A549 (cell line): ENCODE data around the gene EXOSC3. TPM values are rescaled to one million over a fixed set of nuclear protein-coding genes. Genes with fewer than 3 reads are reported as not detected.

ENCODE experiments used
- BHLHE40 ChIP-seq: IDR thresholded peaks from 2 replicates; pipeline ENCODE4 v1.6.1; 2012; ENCODE audit warnings: low read depth, low read length, inconsistent platforms
- CBX2 ChIP-seq: fragments of 200-600 bp; sonication (generic); IDR thresholded peaks from 2 replicates; pipeline ENCODE4 v1.6.1; 2016; ENCODE audit warnings: low read depth, mild to moderate bottlenecking, borderline replicate concordance
- CBX8 ChIP-seq: fragments of 200-600 bp; sonication (generic); IDR thresholded peaks from 2 replicates; pipeline ENCODE4 v1.6.1; 2016
- CEBPB ChIP-seq, 2 experiments: fragments of >200 bp in 1 of 2; sonication (Bioruptor Twin) in 1 of 2; formaldehyde crosslinking in 1 of 2; IDR thresholded peaks; 2 replicates each; pipeline ENCODE4 v1.6.1; 2012 to 2016
- CHD4 ChIP-seq: fragments of 200-600 bp; sonication (generic); IDR thresholded peaks from 2 replicates; pipeline ENCODE4 v1.6.1; 2016; ENCODE audit warnings: antibody characterized with exemption, mild to moderate bottlenecking, borderline replicate concordance
- EHF ChIP-seq: fragments of 250-450 bp; sonication (Bioruptor Pico); IDR thresholded peaks from 2 replicates; pipeline ENCODE4 v1.5.0; 2020; ENCODE audit warnings: mild to moderate bottlenecking
- GATA3 ChIP-seq: IDR thresholded peaks from 2 replicates; pipeline ENCODE4 v1.6.1; 2012; ENCODE audit warnings: borderline replicate concordance
- HDAC2 ChIP-seq: fragments of 200-600 bp; sonication (generic); IDR thresholded peaks from 2 replicates; pipeline ENCODE4 v1.6.1; 2016
- HEYL ChIP-seq: fragments of 250-450 bp; sonication (Bioruptor Pico); IDR thresholded peaks from 2 replicates; pipeline ENCODE4 v1.8.0; 2021; ENCODE audit warnings: mild to moderate bottlenecking, moderate library complexity
- HOXB5 ChIP-seq: fragments of 250-450 bp; sonication (Bioruptor Pico); IDR thresholded peaks from 2 replicates; pipeline ENCODE4 v1.5.0; 2020; ENCODE audit warnings: mild to moderate bottlenecking, moderate library complexity
- JUN ChIP-seq, 2 experiments: fragments of >200 bp; sonication (Bioruptor Twin); formaldehyde crosslinking; IDR thresholded peaks; 2 replicates in 1 of 2; 3 replicates in 1 of 2; pipeline ENCODE4 v1.6.1; 2016 to 2017
- JUNB ChIP-seq: fragments of >200 bp; sonication (Bioruptor Twin); formaldehyde crosslinking; IDR thresholded peaks from 2 replicates; pipeline ENCODE4 v1.6.1; 2016
- KDM1A ChIP-seq: fragments of 200-600 bp; sonication (generic); IDR thresholded peaks from 2 replicates; pipeline ENCODE4 v1.6.1; 2016; ENCODE audit warnings: low read depth, mild to moderate bottlenecking
- MAZ ChIP-seq: fragments of 150-350 bp; IDR thresholded peaks from 2 replicates; pipeline ENCODE4 v1.6.1; 2014; ENCODE audit warnings: antibody characterized with exemption, low read depth, low read length, borderline replicate concordance
- NPAS2 ChIP-seq: fragments of 250-450 bp; sonication (Bioruptor Pico); IDR thresholded peaks from 2 replicates; pipeline ENCODE4 v1.8.0; 2022; ENCODE audit warnings: mild to moderate bottlenecking, moderate library complexity, borderline replicate concordance
- NR3C1 ChIP-seq: fragments of >200 bp; sonication (Bioruptor Twin); formaldehyde crosslinking; IDR thresholded peaks from 3 replicates; pipeline ENCODE4 v1.6.1; 2017
- RAD21 ChIP-seq, 2 experiments: fragments of >200 bp in 1 of 2; sonication (Bioruptor Twin) in 1 of 2; formaldehyde crosslinking in 1 of 2; IDR thresholded peaks in 1 of 2; conservative IDR thresholded peaks in 1 of 2; 2 replicates in 1 of 2; 3 replicates in 1 of 2; pipeline ENCODE4 v1.6.1; 2012 to 2018; ENCODE audit warnings: inconsistent platforms in 1 of 2
- RNF2 ChIP-seq: fragments of 200-600 bp; sonication (generic); IDR thresholded peaks from 2 replicates; pipeline ENCODE4 v1.6.1; 2016; ENCODE audit warnings: low read depth, mild to moderate bottlenecking, antibody characterized with exemption, moderate library complexity, borderline replicate concordance
- TP53 ChIP-seq: fragments of 250-450 bp; sonication (Bioruptor Pico); IDR thresholded peaks from 2 replicates; pipeline ENCODE4 v1.5.0; 2021; ENCODE audit warnings: mild to moderate bottlenecking, moderate library complexity
- ZNF302 ChIP-seq: fragments of 250-450 bp; sonication (Bioruptor Pico); IDR thresholded peaks from 2 replicates; pipeline ENCODE4 v1.9.0; 2021; ENCODE audit warnings: inconsistent platforms, mild to moderate bottlenecking, moderate library complexity
- ZSCAN20 ChIP-seq: fragments of 250-450 bp; sonication (Bioruptor Pico); IDR thresholded peaks from 2 replicates; pipeline ENCODE4 v1.8.0; 2022; ENCODE audit warnings: mild to moderate bottlenecking, moderate library complexity
- polyA plus RNA-seq, 4 experiments: library from polyadenylated mRNA; depleted of rRNA in 3 of 4; stranded (reverse); fragments of >200 nt; fragmentation: RNase III in 1 of 4; extraction: RNeasy Plus Mini Kit Qiagen cat#74134 plus additional on column Dnase treatment in 1 of 4; gene quantifications; 2 replicates in 3 of 4; 3 replicates in 1 of 4; pipeline ENCODE4 v1.2.3, GENCODE V29; 2011 to 2017
- TF ChIP-seq, protein P1 (sequence below): fragments of >200 bp; sonication (Bioruptor Twin); formaldehyde crosslinking; IDR thresholded peaks from 2 replicates; pipeline ENCODE4 v1.6.1; 2016
- TF ChIP-seq, protein P2 (sequence below): fragments of 250-450 bp; sonication (Bioruptor Pico); IDR thresholded peaks from 2 replicates; pipeline ENCODE4 v1.5.0; 2020; ENCODE audit warnings: low read depth, mild to moderate bottlenecking, moderate library complexity
- TF ChIP-seq, protein P3 (sequence below): fragments of 450-650 bp; IDR thresholded peaks from 2 replicates; pipeline ENCODE4 v1.6.1; 2014; ENCODE audit warnings: antibody characterized with exemption
- TF ChIP-seq, protein P4 (sequence below): fragments of 150-350 bp; IDR thresholded peaks from 2 replicates; pipeline ENCODE4 v1.6.1; 2014; ENCODE audit warnings: low read depth, mild to moderate bottlenecking, low read length
- TF ChIP-seq, protein P5 (sequence below): fragments of >200 bp; sonication (Bioruptor Twin); formaldehyde crosslinking; IDR thresholded peaks from 3 replicates; pipeline ENCODE4 v1.5.1; 2016

The EXOSC3 gene
- polyA plus RNA-seq, 2 of the 4 experiments (the other 2 are of a cell fraction): 63.2 to 72.4 TPM

DNA sequence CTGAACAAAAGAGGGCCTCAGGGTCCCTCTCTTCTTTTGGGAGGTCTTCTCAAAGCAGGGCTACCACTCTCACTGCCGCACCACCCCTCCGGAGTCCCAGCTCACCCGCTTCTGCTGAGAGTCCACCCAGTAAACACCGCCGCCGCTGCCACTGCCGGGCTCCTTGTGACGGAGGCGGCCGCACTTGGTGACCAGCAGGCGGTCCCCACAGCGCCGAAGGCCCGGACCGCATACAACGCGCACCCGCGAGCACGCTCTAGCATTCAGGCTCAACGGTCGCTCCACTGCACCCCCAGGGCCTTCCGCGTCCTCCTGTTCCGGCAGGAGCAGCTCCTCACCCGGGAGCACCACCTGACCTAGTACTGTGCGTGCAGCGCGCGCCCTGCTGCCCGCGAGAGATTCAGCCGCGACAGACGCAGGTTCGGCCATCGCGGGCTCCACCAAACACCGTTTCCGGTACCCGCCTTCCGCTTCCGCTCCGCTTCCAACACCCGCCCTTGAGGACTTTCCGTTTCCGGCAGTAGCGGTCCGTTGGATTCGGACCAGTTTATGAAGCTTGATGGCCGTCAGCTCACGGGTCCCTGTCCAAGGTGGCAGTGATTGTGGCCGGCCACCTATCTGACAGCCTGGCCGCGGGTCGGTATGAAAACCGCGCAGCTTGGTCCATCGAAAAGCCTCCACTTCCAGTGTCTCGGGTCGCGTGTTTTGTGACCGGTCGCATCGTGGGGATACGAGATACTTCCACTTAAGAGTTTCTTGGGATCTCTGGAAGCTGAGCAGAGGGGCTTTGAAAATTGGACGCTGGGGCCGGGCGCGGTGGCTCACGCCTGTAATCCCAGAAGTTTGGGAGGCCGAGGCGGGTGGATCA, at the start of gene EXOSC3 (continued):
- TF ChIP-seq, protein P1, sequence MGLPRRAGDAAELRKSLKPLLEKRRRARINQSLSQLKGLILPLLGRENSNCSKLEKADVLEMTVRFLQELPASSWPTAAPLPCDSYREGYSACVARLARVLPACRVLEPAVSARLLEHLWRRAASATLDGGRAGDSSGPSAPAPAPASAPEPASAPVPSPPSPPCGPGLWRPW: no peak
- no peak for TF ChIP-seq CBX8
- no peak; the same call in 1 of the 2 replicates for TF ChIP-seq CHD4
- no peak for TF ChIP-seq NPAS2 (CRISPR knock-in tag)
- no peak for TF ChIP-seq MAZ
- TF ChIP-seq, protein P2, sequence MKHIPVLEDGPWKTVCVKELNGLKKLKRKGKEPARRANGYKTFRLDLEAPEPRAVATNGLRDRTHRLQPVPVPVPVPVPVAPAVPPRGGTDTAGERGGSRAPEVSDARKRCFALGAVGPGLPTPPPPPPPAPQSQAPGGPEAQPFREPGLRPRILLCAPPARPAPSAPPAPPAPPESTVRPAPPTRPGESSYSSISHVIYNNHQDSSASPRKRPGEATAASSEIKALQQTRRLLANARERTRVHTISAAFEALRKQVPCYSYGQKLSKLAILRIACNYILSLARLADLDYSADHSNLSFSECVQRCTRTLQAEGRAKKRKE (CRISPR knock-in tag): no peak
- TF ChIP-seq ZSCAN20 (CRISPR knock-in tag): no peak
- TF ChIP-seq CBX2: no peak
- TF ChIP-seq, protein P3, sequence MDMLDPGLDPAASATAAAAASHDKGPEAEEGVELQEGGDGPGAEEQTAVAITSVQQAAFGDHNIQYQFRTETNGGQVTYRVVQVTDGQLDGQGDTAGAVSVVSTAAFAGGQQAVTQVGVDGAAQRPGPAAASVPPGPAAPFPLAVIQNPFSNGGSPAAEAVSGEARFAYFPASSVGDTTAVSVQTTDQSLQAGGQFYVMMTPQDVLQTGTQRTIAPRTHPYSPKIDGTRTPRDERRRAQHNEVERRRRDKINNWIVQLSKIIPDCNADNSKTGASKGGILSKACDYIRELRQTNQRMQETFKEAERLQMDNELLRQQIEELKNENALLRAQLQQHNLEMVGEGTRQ: peak; percentile 3; the same call in 1 of the 2 replicates
- TF ChIP-seq JUN (IDR thresholded peaks at IDR 0.05): peak; percentile 53 to 93; a peak in 4 of 5 replicates
- no peak for TF ChIP-seq NR3C1
- TF ChIP-seq HOXB5 (CRISPR knock-in tag): no peak
- TF ChIP-seq, protein P4, sequence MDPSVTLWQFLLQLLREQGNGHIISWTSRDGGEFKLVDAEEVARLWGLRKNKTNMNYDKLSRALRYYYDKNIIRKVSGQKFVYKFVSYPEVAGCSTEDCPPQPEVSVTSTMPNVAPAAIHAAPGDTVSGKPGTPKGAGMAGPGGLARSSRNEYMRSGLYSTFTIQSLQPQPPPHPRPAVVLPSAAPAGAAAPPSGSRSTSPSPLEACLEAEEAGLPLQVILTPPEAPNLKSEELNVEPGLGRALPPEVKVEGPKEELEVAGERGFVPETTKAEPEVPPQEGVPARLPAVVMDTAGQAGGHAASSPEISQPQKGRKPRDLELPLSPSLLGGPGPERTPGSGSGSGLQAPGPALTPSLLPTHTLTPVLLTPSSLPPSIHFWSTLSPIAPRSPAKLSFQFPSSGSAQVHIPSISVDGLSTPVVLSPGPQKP: no peak
- peak; percentile 33; the same call in 1 of the 2 replicates for TF ChIP-seq GATA3
- no peak for TF ChIP-seq JUNB
- no peak for TF ChIP-seq TP53
- no peak for TF ChIP-seq RNF2
- TF ChIP-seq ZNF302 (CRISPR knock-in tag): no peak
- no peak for TF ChIP-seq EHF
- TF ChIP-seq RAD21 (conservative IDR thresholded peaks at IDR 0.05 in 1 of 2, IDR thresholded peaks at IDR 0.05 in 1 of 2): no peak
- no peak for TF ChIP-seq HEYL
- TF ChIP-seq KDM1A: no peak
- no peak; the same call in 1 of the 2 replicates for TF ChIP-seq HDAC2
- TF ChIP-seq, protein P5, sequence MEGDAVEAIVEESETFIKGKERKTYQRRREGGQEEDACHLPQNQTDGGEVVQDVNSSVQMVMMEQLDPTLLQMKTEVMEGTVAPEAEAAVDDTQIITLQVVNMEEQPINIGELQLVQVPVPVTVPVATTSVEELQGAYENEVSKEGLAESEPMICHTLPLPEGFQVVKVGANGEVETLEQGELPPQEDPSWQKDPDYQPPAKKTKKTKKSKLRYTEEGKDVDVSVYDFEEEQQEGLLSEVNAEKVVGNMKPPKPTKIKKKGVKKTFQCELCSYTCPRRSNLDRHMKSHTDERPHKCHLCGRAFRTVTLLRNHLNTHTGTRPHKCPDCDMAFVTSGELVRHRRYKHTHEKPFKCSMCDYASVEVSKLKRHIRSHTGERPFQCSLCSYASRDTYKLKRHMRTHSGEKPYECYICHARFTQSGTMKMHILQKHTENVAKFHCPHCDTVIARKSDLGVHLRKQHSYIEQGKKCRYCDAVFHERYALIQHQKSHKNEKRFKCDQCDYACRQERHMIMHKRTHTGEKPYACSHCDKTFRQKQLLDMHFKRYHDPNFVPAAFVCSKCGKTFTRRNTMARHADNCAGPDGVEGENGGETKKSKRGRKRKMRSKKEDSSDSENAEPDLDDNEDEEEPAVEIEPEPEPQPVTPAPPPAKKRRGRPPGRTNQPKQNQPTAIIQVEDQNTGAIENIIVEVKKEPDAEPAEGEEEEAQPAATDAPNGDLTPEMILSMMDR: no peak
- no peak for TF ChIP-seq BHLHE40
- TF ChIP-seq CEBPB (IDR thresholded peaks at IDR 0.05): no peak
